Esophagus squamous epithelium (tissue), 4 donors: ENCODE measurements around the gene CALN1.

Source experiments
- POLR2A ChIP-seq, 4 donors: fragments of 450-650 bp; IDR thresholded peaks; one replicate each; pipeline ENCODE4 v1.6.1; 2017; ENCODE audit warnings: antibody characterized with exemption in 4 of 4, mild to moderate bottlenecking in 4 of 4, moderate library complexity in 3 of 4
- TF ChIP-seq, protein P1 (sequence below), 6 experiments: fragments of 450-650 bp in 4 of 6; fragments of 200-600 bp in 2 of 6; sonication (generic) in 2 of 6; IDR thresholded peaks; one replicate each; pipeline ENCODE4 v1.5.1; 2016 to 2019; ENCODE audit warnings: antibody characterized with exemption in 6 of 6, mild to moderate bottlenecking in 4 of 6, moderate library complexity in 4 of 6

DNA sequence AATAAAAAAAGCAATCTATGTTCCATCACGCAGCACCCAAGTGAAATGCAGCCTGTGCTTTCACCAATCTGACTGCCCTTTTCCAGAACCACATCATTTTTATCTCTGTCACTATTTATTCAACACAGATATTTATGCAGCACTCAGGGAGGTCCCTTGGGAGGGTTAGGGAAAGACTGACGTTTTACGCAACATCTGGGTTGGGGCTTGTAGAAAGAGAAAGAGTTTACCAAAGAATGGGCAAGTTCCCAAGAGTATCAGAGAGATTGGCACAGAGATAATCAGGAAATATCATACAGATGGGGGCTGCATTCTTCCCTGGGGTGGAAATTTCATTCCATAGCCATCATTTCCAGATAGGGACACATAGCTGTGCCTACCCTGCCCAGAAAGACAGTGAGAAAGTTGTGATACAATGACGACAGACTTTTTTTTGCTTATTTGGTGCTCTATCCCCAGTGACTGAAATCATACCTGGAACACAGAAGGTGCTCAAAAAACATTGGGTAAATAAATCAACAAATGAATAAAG is 474.2 kb downstream of the CALN1 start:
- TF ChIP-seq, protein P1, sequence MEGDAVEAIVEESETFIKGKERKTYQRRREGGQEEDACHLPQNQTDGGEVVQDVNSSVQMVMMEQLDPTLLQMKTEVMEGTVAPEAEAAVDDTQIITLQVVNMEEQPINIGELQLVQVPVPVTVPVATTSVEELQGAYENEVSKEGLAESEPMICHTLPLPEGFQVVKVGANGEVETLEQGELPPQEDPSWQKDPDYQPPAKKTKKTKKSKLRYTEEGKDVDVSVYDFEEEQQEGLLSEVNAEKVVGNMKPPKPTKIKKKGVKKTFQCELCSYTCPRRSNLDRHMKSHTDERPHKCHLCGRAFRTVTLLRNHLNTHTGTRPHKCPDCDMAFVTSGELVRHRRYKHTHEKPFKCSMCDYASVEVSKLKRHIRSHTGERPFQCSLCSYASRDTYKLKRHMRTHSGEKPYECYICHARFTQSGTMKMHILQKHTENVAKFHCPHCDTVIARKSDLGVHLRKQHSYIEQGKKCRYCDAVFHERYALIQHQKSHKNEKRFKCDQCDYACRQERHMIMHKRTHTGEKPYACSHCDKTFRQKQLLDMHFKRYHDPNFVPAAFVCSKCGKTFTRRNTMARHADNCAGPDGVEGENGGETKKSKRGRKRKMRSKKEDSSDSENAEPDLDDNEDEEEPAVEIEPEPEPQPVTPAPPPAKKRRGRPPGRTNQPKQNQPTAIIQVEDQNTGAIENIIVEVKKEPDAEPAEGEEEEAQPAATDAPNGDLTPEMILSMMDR (IDR thresholded peaks at IDR 0.05) = no peak
- TF ChIP-seq POLR2A (IDR thresholded peaks at IDR 0.05) = no peak
